ENCODE results near the gene NGEF.

DNA sequence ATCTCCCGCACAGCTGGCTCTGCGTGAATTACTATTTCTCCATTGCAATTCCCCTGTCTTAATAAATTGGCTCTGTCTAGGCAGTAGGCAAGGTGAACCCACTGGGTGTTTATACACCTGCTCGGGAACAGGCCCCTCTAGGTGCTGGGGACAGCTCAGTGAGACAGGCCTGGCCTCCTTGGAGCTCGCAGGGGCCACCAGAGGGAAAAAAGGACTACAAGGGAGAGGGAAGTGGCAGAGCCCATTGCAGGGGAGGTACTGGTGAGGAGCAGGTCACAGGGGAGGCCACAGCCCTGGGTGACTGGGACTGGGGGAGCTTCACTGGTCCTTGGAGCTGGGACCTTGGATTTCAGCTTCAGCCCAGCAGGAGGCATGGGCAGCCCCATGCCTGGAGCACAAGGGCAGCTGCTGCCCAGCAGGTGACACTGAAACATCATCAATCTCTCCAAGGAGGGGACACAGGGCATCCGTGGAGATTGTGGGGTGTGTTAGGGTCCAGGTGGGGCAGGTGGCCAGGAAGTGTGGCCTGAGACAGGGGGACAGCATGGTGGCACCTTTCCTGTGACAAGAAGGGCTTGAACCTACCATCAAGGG is 31.2 kb downstream of the NGEF start:
- TF ChIP-seq, protein P1, sequence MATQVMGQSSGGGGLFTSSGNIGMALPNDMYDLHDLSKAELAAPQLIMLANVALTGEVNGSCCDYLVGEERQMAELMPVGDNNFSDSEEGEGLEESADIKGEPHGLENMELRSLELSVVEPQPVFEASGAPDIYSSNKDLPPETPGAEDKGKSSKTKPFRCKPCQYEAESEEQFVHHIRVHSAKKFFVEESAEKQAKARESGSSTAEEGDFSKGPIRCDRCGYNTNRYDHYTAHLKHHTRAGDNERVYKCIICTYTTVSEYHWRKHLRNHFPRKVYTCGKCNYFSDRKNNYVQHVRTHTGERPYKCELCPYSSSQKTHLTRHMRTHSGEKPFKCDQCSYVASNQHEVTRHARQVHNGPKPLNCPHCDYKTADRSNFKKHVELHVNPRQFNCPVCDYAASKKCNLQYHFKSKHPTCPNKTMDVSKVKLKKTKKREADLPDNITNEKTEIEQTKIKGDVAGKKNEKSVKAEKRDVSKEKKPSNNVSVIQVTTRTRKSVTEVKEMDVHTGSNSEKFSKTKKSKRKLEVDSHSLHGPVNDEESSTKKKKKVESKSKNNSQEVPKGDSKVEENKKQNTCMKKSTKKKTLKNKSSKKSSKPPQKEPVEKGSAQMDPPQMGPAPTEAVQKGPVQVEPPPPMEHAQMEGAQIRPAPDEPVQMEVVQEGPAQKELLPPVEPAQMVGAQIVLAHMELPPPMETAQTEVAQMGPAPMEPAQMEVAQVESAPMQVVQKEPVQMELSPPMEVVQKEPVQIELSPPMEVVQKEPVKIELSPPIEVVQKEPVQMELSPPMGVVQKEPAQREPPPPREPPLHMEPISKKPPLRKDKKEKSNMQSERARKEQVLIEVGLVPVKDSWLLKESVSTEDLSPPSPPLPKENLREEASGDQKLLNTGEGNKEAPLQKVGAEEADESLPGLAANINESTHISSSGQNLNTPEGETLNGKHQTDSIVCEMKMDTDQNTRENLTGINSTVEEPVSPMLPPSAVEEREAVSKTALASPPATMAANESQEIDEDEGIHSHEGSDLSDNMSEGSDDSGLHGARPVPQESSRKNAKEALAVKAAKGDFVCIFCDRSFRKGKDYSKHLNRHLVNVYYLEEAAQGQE (IDR thresholded peaks at IDR 0.05; ENCODE audit: insufficient read depth in 1 of 2, low read depth in 2 of 2, low read length in 2 of 2) = no peak
- TF ChIP-seq TAF1 (IDR thresholded peaks at IDR 0.05; ENCODE audit: borderline replicate concordance, insufficient read depth, low read length) (no peak), FOXP2 (optimal IDR thresholded peaks at IDR 0.05; ENCODE audit: borderline replicate concordance, extremely low read depth, extremely low read length, insufficient read depth) (no peak)
